Astrocyte of the spinal cord (primary cell): ENCODE results near the gene ARID5B.

Experiments used
- DNase-seq: peaks from one replicate; pipeline ENCODE4 v3.0.0; 2011; ENCODE audit warnings: low read depth, low spot score
- H3K4me3 ChIP-seq: 2 replicates; pipeline ENCODE4 v1.5.1; 2011; ENCODE audit warnings: low read depth, mild to moderate bottlenecking, low read length, moderate library complexity
- in situ Hi-C: cut with HindIII; loops from 2 replicates; pipeline ENCODE4 v1.10.0; 2017; ENCODE audit warnings: low sequenced_read_pairs
- TF ChIP-seq, protein P1 (sequence below): IDR thresholded peaks from 2 replicates; pipeline ENCODE4 v1.5.1; 2012; ENCODE audit warnings: low read depth, mild to moderate bottlenecking, low read length, inconsistent platforms

ARID5B gene

DNA sequence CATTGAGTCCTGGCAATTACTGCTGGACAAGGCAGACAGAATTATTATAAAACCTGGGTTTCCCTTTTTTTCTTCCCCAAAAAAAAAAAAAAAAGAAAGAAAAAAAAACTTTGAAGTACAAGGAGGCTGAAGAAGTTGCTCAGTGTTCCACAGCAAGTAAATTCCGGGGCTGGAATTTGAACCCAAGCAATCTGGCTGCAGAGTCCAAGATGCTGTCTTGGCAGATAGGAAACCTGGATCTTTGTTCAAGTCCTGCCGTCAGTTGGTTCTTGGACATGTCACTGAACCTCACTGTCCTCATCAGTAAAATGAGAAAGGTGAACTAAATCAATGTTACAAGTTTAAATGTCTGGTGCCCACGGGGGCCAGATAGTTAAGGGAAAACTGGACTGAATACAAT lies 35.3 kb downstream of the ARID5B start:
- in situ Hi-C loops: no loop called here
- TF ChIP-seq, protein P1, sequence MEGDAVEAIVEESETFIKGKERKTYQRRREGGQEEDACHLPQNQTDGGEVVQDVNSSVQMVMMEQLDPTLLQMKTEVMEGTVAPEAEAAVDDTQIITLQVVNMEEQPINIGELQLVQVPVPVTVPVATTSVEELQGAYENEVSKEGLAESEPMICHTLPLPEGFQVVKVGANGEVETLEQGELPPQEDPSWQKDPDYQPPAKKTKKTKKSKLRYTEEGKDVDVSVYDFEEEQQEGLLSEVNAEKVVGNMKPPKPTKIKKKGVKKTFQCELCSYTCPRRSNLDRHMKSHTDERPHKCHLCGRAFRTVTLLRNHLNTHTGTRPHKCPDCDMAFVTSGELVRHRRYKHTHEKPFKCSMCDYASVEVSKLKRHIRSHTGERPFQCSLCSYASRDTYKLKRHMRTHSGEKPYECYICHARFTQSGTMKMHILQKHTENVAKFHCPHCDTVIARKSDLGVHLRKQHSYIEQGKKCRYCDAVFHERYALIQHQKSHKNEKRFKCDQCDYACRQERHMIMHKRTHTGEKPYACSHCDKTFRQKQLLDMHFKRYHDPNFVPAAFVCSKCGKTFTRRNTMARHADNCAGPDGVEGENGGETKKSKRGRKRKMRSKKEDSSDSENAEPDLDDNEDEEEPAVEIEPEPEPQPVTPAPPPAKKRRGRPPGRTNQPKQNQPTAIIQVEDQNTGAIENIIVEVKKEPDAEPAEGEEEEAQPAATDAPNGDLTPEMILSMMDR: no peak
- DNase-seq: no peak
- no peak overlapping the region for H3K4me3 ChIP-seq

DNA sequence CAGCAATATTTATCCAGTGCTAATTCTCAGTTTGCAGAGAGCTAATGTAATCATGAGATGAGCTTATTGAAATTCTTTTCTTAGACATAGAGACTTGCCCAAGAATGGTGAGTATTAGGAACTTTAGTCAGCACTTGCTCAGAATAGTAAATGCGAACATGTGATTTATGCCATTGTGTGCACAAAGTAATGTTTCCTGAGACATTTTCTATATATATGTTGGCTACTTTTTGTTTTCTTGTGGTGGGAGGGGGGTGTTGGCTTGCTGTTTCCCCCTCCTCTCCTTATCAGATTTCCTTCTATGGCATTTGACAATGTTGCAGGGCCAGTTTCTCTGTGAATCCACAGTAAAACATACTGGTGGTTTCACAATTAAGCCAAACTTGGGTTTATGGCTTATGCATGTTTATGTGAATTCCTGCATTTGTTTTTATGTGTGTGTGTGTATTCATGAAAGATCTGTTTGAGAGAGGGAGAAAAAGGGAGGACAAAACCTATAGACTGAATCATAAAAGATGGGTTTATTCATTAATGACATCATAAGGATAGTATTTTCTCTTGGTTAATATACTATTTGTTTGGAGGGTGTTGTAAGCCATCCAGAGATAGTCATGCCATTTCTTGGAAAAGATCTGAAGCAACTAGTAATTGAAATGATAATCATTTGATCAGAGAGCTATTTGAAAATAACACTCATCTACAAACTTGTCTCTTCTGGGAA lies 36.3 kb downstream of the ARID5B start:
- in situ Hi-C loops: no loop called here
- H3K4me3 ChIP-seq: no peak overlapping the region
- TF ChIP-seq, protein P1: no peak
- DNase-seq: peak; percentile 46

DNA sequence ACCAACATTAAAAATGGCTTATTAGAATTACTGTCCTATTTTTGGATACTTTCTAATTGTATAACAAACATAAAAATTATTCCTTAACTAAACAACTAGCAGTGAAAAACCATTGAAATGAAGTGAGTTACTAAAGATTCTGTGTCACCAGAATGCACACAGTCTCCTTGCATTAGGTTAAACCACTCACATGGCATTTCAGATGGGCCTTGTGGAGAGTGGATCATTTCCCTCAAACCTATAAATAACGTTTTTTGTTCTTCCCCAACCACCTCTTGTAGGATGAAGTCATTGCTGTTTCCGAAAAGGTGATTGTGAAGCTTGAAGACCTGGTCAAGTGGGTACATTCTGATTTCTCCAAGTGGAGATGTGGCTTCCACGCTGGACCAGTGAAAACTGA lies 38.4 kb downstream of the ARID5B start:
- in situ Hi-C loops: no loop called here
- TF ChIP-seq, protein P1: no peak
- H3K4me3 ChIP-seq: no peak overlapping the region
- no peak for DNase-seq

DNA sequence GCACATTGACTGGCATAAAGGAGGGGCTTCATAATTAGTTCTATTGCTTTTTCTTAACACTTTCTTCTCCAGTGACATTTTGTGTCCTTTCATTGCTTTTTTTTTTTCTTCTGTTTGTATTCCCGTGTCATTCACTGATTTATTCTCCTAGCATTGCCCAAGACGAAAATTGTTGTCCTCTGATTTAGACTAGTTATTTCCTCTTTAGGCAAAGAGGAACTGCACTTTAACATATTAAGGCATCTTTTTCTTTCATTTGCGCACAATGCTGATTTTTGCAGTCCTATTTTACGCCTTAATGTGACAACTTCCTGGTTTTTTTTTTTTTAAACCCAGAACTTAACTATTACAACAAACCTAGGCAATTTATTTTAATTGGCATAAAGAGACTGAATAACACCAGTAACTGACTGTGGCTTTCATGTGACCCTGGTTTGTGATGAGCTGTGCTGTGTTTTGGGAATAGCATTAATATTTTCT lies 39.7 kb downstream of the ARID5B start:
- in situ Hi-C loops: no loop called here
- TF ChIP-seq, protein P1: no peak
- H3K4me3 ChIP-seq: no peak overlapping the region
- no peak for DNase-seq

DNA sequence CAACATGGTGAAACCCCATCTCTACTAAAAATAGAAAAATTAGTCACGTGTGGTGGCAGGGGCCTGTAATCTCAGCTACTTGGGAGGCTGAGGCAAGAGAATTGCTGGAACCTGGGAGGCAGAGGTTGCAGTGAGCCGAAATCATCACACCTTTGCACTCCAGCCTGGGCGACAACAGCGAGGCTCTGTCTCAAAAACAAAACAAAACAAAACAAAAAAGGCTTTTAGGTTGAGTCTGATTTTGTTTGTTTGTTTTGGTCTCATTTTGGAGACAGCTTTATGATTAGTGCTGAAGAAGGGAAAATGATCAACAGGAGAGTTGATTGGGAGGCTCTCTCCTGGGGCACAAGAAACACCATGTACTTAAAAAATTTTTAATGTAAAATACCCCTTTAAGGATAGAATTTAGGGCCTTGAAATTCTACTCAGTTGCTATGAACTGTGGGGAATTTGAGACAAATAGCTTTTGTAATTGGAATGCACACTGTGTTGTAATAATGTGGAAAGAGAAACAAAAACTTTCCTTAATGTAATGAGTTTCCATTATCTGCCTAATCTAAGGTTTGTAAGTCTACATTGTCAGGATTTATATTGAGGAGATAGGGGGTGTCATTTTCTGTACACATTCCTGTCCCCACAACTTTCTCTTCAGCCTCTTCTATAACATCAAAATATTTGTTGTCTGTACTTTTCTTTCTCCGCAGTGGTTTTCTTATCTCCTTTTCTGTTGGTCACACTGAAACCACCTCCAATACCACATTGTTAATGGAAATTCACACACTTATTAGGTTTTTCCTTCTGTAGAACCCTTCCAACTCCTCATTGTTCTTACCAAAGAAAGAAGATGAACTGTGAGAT lies 41.3 kb downstream of the ARID5B start:
- DNase-seq: peak; percentile 55
- H3K4me3 ChIP-seq: no peak overlapping the region
- in situ Hi-C loops: no loop called here
- TF ChIP-seq, protein P1: no peak

DNA sequence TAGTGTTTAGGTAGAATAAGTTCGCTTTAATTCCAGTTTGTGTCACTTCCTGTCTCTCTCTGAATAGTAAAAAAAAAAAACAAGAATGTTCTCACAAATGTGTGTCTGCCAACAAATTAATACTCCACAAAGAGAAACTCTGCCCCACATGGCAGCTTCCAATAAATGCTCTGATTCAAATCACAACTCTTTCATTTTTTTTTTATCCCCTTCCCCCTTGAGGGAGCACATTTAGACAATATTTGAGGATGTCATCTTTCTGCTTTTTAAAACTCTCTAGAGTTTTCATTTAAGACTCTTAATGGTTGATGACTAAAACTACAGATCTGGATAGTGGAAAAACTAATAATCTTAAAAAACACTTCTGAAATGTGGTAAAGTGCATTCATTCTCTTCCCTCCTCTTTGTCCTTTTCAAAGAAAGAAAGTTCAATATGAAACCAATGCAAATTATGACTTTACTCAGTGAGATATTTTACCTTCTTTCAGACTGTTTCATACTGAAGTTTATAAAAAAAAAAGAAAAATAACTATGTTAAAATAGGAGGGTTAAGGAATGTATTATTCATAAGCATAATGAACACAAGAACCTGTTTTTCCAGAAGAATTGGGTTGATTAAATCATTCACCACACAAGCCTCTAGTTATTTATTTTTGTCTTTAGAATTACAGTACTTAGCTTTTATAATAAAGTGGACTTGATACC lies 42.3 kb downstream of the ARID5B start:
- peak; percentile 73 for DNase-seq
- H3K4me3 ChIP-seq: no peak overlapping the region
- TF ChIP-seq, protein P1: no peak

More for the DNA sequence above, 42.3 kb downstream of the ARID5B start:
- in situ Hi-C loops: no loop called here
